K562 (cell line): ENCODE data around the gene RALGPS1. TPM values are rescaled to one million over a fixed set of nuclear protein-coding genes. Genes with fewer than 3 reads are reported as not detected.

Experiments
- CBFA2T3 ChIP-seq: fragments of 450-650 bp; IDR thresholded peaks from 2 replicates; pipeline ENCODE4 v1.6.1; 2017
- FOSL1 ChIP-seq: fragments of 200-800 bp; sonication (Bioruptor generic); conservative IDR thresholded peaks from 2 replicates; pipeline ENCODE4 v1.6.1; 2016; ENCODE audit warnings: missing genetic modification characterization, missing compliant biosample characterization
- HNRNPUL1 ChIP-seq: fragments of 200-400 bp; formaldehyde crosslinking; IDR thresholded peaks from 2 replicates; pipeline ENCODE4 v1.6.1; 2017; ENCODE audit warnings: low read length
- SAFB ChIP-seq: fragments of 200-400 bp; formaldehyde crosslinking; IDR thresholded peaks from 2 replicates; pipeline ENCODE4 v1.6.1; 2017; ENCODE audit warnings: low read depth, low read length, borderline replicate concordance
- TBL1XR1 ChIP-seq, 2 experiments: IDR thresholded peaks; 2 replicates each; pipeline ENCODE4 v1.6.1; 2012; ENCODE audit warnings: improper control_type of control experiment in 2 of 2, low read length in 2 of 2, mild to moderate bottlenecking in 1 of 2
- polyA plus RNA-seq, 8 experiments: library from polyadenylated mRNA; depleted of rRNA in 4 of 8; stranded (reverse) in 5 of 8; unstranded in 3 of 8; fragments of >200 nt; fragmentation: Nextera tagmentation in 2 of 8; fragmentation: Illumina TruSeq in 1 of 8; extraction: Ambion mirVana in 2 of 8; extraction: Trizol in 1 of 8; gene quantifications; 2 replicates each; pipeline versions ENCODE4 v1.2.1 to v1.2.3, GENCODE V29; 2011 to 2014; ENCODE audit warnings: inconsistent platforms in 1 of 8, missing spikeins in 1 of 8
- total RNA-seq, 7 experiments: library from RNA; depleted of rRNA in 6 of 7; stranded (reverse); fragments of >200 nt in 6 of 7; fragmentation: Illumina TruSeq in 2 of 7; extraction: Trizol in 2 of 7; gene quantifications; 2 replicates each; pipeline versions ENCODE4 v1.2.1 to v1.2.3, GENCODE V29; 2011 to 2021; ENCODE audit warnings: low replicate concordance in 1 of 7
- TF ChIP-seq, protein P1 (sequence below): fragments of 450-650 bp; IDR thresholded peaks from one replicate; pipeline ENCODE4 v1.6.1; 2018; ENCODE audit warnings: mild to moderate bottlenecking, moderate library complexity; ENCODE audit not compliant: partially characterized antibody
- TF ChIP-seq, protein P2 (sequence below), 2 experiments: fragments of 450-650 bp; IDR thresholded peaks; 2 replicates each; pipeline ENCODE4 v1.6.1; 2016; ENCODE audit warnings: mild to moderate bottlenecking in 2 of 2, borderline replicate concordance in 1 of 2, low read depth in 1 of 2, moderate library complexity in 1 of 2
- TF ChIP-seq, protein P3 (sequence below): fragments of 450-650 bp; IDR thresholded peaks from 2 replicates; pipeline ENCODE4 v1.6.1; 2018; ENCODE audit not compliant: partially characterized antibody
- TF ChIP-seq, protein P4 (sequence below): IDR thresholded peaks from 2 replicates; pipeline ENCODE4 v1.6.1; 2014; ENCODE audit warnings: antibody characterized with exemption
- TF ChIP-seq, protein P5 (sequence below): sonication (generic); formaldehyde crosslinking; IDR thresholded peaks from 2 replicates; pipeline ENCODE4 v1.8.0; 2022; ENCODE audit warnings: mild to moderate bottlenecking, missing genetic modification reagents

The RALGPS1 gene
- total and polyA plus RNA-seq, 9 of the 15 experiments (the other 6 are each of a cell fraction or from before 2014, with no cell fraction given) = 0.04 to 2.6 (median 1.5) TPM

DNA sequence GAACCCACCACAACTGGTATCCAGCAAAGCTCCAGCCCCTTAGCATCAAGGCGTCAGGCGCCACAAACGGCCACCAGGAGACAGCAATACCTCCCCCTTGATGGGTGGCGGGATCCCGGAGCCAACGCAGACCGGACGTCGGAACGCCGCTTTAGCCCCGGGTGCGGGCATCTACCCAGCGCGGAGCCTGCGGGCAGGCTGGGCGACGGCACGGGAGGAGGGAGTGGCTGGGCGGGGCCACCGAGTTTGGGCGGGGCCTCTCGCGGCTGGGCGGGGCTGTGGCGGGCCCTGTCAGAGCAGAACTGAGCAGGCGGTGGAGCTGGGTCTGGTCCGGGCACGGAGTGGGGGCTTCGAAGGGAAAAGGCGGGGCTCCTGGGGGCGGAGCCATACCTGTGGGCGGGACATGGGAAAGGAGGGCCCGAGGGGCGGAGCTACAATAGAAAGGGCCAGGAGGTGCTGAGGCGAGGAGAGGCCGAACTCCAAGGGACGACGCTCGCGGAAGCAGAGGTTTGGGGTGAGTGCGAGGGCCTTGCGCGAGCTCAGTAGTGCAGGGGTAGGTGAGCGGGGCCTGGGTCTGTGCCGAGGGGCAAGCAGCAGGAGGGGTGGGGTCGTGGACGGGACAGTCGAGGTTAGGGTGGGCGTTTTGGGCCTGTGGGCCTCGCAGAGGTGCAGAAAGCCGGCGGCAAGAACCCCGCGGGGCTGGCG is 309.7 kb downstream of the RALGPS1 start (continued):
- TF ChIP-seq, protein P1, sequence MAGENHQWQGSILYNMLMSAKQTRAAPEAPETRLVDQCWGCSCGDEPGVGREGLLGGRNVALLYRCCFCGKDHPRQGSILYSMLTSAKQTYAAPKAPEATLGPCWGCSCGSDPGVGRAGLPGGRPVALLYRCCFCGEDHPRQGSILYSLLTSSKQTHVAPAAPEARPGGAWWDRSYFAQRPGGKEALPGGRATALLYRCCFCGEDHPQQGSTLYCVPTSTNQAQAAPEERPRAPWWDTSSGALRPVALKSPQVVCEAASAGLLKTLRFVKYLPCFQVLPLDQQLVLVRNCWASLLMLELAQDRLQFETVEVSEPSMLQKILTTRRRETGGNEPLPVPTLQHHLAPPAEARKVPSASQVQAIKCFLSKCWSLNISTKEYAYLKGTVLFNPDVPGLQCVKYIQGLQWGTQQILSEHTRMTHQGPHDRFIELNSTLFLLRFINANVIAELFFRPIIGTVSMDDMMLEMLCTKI = no peak
- TF ChIP-seq, protein P2, sequence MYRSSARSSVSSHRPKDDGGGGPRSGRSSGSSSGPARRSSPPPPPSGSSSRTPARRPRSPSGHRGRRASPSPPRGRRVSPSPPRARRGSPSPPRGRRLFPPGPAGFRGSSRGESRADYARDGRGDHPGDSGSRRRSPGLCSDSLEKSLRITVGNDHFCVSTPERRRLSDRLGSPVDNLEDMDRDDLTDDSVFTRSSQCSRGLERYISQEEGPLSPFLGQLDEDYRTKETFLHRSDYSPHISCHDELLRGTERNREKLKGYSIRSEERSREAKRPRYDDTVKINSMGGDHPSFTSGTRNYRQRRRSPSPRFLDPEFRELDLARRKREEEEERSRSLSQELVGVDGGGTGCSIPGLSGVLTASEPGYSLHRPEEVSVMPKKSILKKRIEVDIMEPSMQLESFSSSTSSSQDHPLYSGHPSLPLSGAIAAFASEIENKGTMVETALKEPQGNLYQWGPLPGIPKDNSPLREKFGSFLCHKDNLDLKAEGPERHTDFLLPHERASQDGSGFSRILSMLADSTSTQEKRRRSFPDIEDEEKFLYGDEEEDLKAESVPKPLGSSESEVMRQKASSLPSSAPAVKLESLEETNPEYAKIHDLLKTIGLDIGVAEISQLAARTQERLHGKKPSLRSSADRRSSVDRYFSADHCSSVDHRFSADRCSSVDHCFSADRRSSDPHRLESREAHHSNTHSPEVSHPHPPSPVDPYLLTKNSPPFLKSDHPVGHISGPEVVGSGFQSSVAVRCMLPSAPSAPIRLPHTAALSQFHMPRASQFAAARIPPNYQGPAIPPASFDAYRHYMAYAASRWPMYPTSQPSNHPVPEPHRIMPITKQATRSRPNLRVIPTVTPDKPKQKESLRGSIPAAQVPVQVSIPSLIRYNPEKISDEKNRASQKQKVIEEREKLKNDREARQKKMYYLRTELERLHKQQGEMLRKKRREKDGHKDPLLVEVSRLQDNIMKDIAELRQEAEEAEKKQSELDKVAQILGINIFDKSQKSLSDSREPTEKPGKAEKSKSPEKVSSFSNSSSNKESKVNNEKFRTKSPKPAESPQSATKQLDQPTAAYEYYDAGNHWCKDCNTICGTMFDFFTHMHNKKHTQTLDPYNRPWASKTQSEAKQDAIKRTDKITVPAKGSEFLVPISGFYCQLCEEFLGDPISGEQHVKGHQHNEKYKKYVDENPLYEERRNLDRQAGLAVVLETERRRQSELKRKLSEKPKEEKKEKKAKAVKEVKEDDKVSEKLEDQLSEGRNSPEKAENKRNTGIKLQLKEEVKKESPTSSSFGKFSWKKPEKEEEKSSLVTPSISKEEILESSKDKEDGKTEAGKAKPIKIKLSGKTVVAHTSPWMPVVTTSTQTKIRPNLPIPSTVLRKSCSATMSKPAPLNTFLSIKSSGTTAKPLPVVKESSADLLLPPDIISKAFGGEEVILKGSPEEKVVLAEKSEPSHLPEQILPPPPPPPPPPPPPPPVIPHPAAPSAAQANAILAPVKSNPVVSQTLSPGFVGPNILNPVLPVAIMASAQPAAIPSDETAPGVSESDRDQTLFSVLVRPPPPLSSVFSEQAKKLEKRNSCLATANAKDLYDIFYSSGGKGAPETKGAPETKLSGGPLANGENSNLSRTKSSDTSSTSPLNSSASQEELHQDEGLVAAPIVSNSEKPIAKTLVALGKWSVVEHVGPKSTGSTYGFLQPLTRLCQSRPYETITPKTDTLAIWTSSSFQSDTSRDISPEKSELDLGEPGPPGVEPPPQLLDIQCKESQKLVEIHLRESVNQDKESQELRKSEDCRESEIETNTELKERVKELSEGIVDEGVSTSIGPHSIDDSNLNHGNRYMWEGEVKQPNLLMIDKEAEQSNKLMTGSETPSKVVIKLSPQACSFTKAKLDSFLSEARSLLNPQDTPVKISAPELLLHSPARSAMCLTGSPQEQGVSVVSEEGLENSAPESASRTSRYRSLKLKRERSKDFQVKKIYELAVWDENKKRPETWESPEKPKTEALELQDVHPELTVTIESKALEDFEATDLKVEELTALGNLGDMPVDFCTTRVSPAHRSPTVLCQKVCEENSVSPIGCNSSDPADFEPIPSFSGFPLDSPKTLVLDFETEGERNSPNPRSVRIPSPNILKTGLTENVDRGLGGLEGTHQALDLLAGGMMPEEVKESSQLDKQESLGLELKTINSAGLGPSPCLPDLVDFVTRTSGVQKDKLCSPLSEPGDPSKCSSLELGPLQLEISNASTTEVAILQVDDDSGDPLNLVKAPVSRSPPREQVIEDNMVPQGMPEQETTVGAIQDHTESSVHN (IDR thresholded peaks at IDR 0.05; ENCODE audit: borderline replicate concordance in 1 of 2, low read depth in 1 of 2) = no peak
- TF ChIP-seq, protein P3, sequence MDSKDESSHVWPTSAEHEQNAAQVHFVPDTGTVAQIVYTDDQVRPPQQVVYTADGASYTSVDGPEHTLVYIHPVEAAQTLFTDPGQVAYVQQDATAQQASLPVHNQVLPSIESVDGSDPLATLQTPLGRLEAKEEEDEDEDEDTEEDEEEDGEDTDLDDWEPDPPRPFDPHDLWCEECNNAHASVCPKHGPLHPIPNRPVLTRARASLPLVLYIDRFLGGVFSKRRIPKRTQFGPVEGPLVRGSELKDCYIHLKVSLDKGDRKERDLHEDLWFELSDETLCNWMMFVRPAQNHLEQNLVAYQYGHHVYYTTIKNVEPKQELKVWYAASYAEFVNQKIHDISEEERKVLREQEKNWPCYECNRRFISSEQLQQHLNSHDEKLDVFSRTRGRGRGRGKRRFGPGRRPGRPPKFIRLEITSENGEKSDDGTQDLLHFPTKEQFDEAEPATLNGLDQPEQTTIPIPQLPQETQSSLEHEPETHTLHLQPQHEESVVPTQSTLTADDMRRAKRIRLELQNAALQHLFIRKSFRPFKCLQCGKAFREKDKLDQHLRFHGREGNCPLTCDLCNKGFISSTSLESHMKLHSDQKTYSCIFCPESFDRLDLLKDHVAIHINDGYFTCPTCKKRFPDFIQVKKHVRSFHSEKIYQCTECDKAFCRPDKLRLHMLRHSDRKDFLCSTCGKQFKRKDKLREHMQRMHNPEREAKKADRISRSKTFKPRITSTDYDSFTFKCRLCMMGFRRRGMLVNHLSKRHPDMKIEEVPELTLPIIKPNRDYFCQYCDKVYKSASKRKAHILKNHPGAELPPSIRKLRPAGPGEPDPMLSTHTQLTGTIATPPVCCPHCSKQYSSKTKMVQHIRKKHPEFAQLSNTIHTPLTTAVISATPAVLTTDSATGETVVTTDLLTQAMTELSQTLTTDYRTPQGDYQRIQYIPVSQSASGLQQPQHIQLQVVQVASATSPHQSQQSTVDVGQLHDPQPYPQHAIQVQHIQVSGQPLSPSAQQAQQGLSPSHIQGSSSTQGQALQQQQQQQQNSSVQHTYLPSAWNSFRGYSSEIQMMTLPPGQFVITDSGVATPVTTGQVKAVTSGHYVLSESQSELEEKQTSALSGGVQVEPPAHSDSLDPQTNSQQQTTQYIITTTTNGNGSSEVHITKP = peak; percentile 75
- no peak for TF ChIP-seq FOSL1 (tag)
- TF ChIP-seq, protein P4, sequence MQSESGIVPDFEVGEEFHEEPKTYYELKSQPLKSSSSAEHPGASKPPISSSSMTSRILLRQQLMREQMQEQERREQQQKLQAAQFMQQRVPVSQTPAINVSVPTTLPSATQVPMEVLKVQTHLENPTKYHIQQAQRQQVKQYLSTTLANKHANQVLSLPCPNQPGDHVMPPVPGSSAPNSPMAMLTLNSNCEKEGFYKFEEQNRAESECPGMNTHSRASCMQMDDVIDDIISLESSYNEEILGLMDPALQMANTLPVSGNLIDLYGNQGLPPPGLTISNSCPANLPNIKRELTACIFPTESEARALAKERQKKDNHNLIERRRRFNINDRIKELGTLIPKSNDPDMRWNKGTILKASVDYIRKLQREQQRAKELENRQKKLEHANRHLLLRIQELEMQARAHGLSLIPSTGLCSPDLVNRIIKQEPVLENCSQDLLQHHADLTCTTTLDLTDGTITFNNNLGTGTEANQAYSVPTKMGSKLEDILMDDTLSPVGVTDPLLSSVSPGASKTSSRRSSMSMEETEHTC = no peak
- no peak for TF ChIP-seq TBL1XR1 (IDR thresholded peaks at IDR 0.05; ENCODE audit: low read length in 2 of 2)
- no peak for TF ChIP-seq SAFB
- TF ChIP-seq, protein P5, sequence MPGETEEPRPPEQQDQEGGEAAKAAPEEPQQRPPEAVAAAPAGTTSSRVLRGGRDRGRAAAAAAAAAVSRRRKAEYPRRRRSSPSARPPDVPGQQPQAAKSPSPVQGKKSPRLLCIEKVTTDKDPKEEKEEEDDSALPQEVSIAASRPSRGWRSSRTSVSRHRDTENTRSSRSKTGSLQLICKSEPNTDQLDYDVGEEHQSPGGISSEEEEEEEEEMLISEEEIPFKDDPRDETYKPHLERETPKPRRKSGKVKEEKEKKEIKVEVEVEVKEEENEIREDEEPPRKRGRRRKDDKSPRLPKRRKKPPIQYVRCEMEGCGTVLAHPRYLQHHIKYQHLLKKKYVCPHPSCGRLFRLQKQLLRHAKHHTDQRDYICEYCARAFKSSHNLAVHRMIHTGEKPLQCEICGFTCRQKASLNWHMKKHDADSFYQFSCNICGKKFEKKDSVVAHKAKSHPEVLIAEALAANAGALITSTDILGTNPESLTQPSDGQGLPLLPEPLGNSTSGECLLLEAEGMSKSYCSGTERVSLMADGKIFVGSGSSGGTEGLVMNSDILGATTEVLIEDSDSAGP (CRISPR knock-in tag) = no peak
- TF ChIP-seq CBFA2T3 = no peak
- TF ChIP-seq HNRNPUL1 = no peak
